Stimulated activated CD8-positive, alpha-beta memory T cell treated with anti-CD3 and anti-CD28 coated beads, Interleukin-4, amount 100 ng/mL, for 1 hour (primary cell): ENCODE results near the gene LRRC34.

Experiments
- DNase-seq, 2 donors: peaks; one replicate each; pipeline ENCODE4 v3.0.0-alpha.2; 2020; ENCODE audit warnings: low read depth in 2 of 2, low spot score in 1 of 2

The LRRC34 gene

GRCh38 chr3:169812332-169813235 is at the start of gene LRRC34, which contains the start of gene LRRIQ4:
TSS of gene LRRC34 (minus strand) at chr3:169812904. CDS start at chr3:169812548, 356 bp downstream.
TSS of gene LRRIQ4 (plus strand) at chr3:169812870. CDS start at chr3:169821922, 9,052 bp downstream.
- peak in 1 of 2 donors; percentile 39 for DNase-seq

- DNase-seq = no peak
Observed at GRCh38 chr3:169861871-169862270, 49.2 kb upstream of the LRRC34 start.

GRCh38 chr3:169857811-169858210 is 45.1 kb upstream of the LRRC34 start:
- no peak for DNase-seq

GRCh38 chr3:169855514-169855913 is 42.8 kb upstream of the LRRC34 start:
- DNase-seq = no peak

- no peak for DNase-seq
Observed at GRCh38 chr3:169850618-169851017, 37.9 kb upstream of the LRRC34 start.

GRCh38 chr3:169848741-169849140 is 36.0 kb upstream of the LRRC34 start:
- DNase-seq = no peak

GRCh38 chr3:169847896-169848295 is 35.2 kb upstream of the LRRC34 start:
- DNase-seq = no peak

GRCh38 chr3:169846458-169847193 is 33.9 kb upstream of the LRRC34 start:
- DNase-seq = no peak

- DNase-seq = no peak
Observed at GRCh38 chr3:169842960-169843359, 30.3 kb upstream of the LRRC34 start.

GRCh38 chr3:169841171-169841570 is 28.5 kb upstream of the LRRC34 start:
- DNase-seq = no peak

- DNase-seq = no peak
Observed at GRCh38 chr3:169838511-169839030, 25.9 kb upstream of the LRRC34 start.

- no peak for DNase-seq
Observed at GRCh38 chr3:169836942-169837275, 24.2 kb upstream of the LRRC34 start.

- no peak for DNase-seq
Observed at GRCh38 chr3:169836078-169836941, 23.6 kb upstream of the LRRC34 start.

GRCh38 chr3:169835533-169835932 is 22.8 kb upstream of the LRRC34 start:
- no peak for DNase-seq

- DNase-seq = no peak
Observed at GRCh38 chr3:169827712-169828111, 15.0 kb upstream of the LRRC34 start.

- DNase-seq = no peak
Observed at GRCh38 chr3:169825316-169825715, 12.6 kb upstream of the LRRC34 start.

GRCh38 chr3:169822983-169823382 is 10.3 kb upstream of the LRRC34 start:
- no peak for DNase-seq

GRCh38 chr3:169822540-169822939 is 9.8 kb upstream of the LRRC34 start:
- no peak for DNase-seq

GRCh38 chr3:169822091-169822490 is 9.4 kb upstream of the LRRC34 start:
- DNase-seq = no peak

GRCh38 chr3:169818316-169818715 is 5.6 kb upstream of the LRRC34 start:
- DNase-seq = no peak

- DNase-seq = no peak
Observed at GRCh38 chr3:169815590-169816150, 3.0 kb upstream of the LRRC34 start.
